Adipocyte (in vitro differentiated cells): ENCODE measurements around the gene RYR2.

Source experiments
- DNase-seq: peaks from one replicate; pipeline ENCODE4 v3.0.0-alpha.2; 2015; ENCODE audit warnings: low read depth
- H3K27me3 ChIP-seq: replicated peaks from 2 replicates; pipeline ENCODE4 v1.7.0; 2013; ENCODE audit warnings: mild to moderate bottlenecking, low read length, moderate library complexity; ENCODE audit not compliant: control insufficient read depth, insufficient read depth
- H3K36me3 ChIP-seq: 2 replicates; pipeline ENCODE4 v1.7.0; 2013; ENCODE audit warnings: low read length, mild to moderate bottlenecking, moderate library complexity; ENCODE audit not compliant: control insufficient read depth, insufficient read depth, severe bottlenecking
- H3K4me1 ChIP-seq: 2 replicates; pipeline ENCODE4 v1.7.0; 2013; ENCODE audit warnings: mild to moderate bottlenecking, low read length, moderate library complexity; ENCODE audit not compliant: control insufficient read depth, insufficient read depth
- H3K4me3 ChIP-seq: 2 replicates; pipeline ENCODE4 v1.7.0; 2013; ENCODE audit warnings: mild to moderate bottlenecking, low read length, moderate library complexity
- H3K9ac ChIP-seq: 2 replicates; pipeline ENCODE4 v1.7.0; 2013; ENCODE audit warnings: mild to moderate bottlenecking, low read length, moderate library complexity
- H3K9me3 ChIP-seq: 2 replicates; pipeline ENCODE4 v1.7.0; 2013; ENCODE audit warnings: mild to moderate bottlenecking, low read length, moderate library complexity; ENCODE audit not compliant: control insufficient read depth

RYR2 gene

DNA sequence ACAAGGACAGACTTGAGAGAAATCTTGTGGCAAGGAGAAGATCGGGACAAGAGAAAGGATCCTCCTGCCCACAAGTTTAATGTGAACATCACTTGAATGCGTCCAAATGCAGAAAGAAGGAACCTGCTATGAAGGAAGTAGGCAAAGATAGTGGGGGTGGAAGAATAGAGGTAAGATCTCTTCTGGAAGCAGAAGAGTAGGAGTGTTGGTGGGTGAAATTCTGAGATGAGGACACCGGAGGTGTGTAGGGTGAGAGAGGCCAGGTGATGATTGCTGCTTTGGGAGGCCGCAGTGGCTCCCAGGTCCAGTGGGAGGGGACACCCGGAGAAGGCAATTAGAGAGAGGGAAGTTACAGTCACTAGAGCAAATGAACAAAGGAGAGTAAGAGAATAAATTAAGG lies 6.8 kb downstream of the RYR2 start:
- H3K9me3 ChIP-seq, result no peaks in the 10 kb centered on the region
- peaks cover 16% of the 10 kb centered on the region for H3K27me3 ChIP-seq
- no peaks in the 10 kb centered on the region for H3K36me3 ChIP-seq
- H3K4me3 ChIP-seq, result no peak overlapping the region
- H3K4me1 ChIP-seq, result no peaks in the 10 kb centered on the region
- no peak for DNase-seq
- H3K9ac ChIP-seq, result no peak overlapping the region

DNA sequence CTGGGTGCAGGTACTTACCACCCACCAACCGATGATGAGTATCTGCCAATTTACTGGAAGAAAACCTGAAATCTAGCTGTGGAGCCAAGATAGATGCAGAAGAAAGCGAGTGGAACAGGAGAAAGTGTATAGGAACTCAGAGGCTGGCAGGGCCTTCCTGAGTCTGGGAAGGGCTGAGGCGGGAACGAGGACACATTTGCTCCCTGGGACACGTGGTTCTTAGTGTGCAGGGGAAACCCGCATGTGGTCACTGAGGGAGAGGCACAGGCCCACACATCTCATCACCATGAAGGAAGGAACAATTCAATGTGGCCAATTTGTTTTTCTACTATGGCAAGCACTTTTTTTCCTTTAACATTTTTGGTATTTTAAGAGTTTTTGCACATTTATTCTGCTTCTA lies 8.2 kb downstream of the RYR2 start:
- H3K4me3 ChIP-seq, result no peak overlapping the region
- DNase-seq, result no peak
- H3K36me3 ChIP-seq, result no peaks in the 10 kb centered on the region
- peaks cover 2% of the 10 kb centered on the region for H3K27me3 ChIP-seq
- H3K9ac ChIP-seq, result no peak overlapping the region
- H3K9me3 ChIP-seq, result no peaks in the 10 kb centered on the region
- H3K4me1 ChIP-seq, result no peaks in the 10 kb centered on the region

DNA sequence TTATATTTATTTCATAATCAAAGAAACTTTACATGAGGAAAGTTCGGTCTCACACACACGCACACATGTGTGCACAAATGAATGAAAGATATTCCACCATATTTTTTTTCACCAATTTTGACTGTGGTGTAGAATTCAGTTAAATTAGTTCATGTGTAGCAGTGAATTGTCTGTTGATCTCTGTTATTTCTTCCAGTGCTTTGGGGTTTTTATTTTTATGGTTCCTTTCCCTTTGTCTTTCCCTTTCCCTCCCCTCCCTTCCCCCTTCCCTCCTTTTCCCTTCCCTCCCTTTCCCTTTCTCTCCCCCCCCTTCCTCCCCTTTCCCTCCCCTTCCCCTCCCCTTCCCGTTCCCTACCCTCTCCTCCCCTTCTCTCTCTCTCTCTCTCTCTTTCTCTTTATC lies 8.9 kb downstream of the RYR2 start:
- Histone ChIP-seq H3K9ac (no peak overlapping the region), H3K4me3 (no peak overlapping the region), H3K27me3 (no peaks in the 10 kb centered on the region), H3K4me1 (no peaks in the 10 kb centered on the region), H3K36me3 (no peaks in the 10 kb centered on the region), H3K9me3 (no peaks in the 10 kb centered on the region)
- DNase-seq, result no peak

DNA sequence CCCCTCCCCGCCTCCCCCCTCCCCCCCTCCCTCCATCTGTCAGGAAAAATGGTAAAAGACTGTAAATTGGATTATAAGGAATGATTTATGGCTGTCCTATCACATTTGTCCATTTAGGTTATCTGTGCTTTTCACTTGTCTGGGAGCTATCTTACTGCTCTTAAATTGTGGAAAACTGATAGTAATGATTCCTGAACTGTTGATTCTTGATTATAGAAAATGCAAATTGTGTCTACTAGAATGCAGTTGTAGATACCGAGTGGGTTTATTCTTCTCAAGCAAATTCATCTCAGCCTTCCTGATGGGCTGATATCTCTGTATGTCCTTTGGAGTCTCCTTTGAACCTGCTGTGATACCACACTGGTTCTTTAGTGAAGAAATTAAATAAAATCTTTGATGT lies 12.3 kb downstream of the RYR2 start:
- Histone ChIP-seq H3K4me3 (no peak overlapping the region), H3K27me3 (no peaks in the 10 kb centered on the region)
- DNase-seq, result no peak

DNA sequence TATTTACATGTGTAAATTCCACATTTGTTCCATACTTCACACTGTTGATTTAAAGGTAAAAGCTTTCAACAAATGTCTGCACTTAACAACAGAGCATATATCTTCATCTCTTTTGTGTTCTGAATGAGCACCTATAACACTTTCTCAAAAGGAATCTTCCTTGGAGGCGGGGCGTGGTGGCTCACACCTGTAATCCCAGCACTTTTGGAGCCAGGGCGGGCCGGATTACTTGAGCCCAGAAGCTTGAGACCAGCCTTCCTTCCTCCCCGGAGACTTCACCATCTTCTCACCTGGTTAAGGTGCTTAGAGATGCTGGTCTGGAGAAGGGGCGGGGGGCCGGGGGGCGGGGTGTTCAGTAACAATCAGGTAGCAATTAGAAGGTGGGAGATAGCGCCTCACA lies 16.5 kb downstream of the RYR2 start:
- no peaks in the 10 kb centered on the region for H3K27me3 ChIP-seq
- H3K36me3 ChIP-seq, result no peaks in the 10 kb centered on the region
- DNase-seq, result no peak
- peaks cover 4% of the 10 kb centered on the region for H3K9me3 ChIP-seq
- no peaks in the 10 kb centered on the region for H3K4me1 ChIP-seq
- H3K9ac ChIP-seq, result no peak overlapping the region
- no peak overlapping the region for H3K4me3 ChIP-seq

More for the DNA sequence above, 12.3 kb downstream of the RYR2 start:
- H3K9me3 ChIP-seq, result no peaks in the 10 kb centered on the region
- H3K36me3 ChIP-seq, result no peaks in the 10 kb centered on the region
- H3K9ac ChIP-seq, result no peak overlapping the region
- H3K4me1 ChIP-seq, result no peaks in the 10 kb centered on the region

DNA sequence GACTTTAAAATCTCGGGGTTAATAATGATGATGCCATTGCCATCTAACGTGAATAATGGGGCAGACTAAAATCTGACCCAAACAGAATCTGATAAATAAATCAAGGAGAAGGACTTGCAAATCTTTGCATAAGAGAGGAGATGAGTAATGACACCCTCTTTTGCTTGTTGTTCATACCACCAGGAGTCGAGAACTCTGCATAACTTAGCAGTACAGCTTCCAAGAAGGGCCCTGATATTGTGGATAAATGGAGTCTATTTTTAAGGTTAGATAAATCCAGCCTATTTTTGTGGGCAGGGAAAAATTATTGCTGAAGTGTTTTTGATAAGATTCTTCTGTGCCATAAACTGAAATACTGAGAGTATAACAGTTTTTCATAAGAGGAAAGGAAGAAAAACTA lies 17.3 kb downstream of the RYR2 start:
- H3K4me3 ChIP-seq, result no peak overlapping the region
- H3K9ac ChIP-seq, result no peak overlapping the region
- no peaks in the 10 kb centered on the region for H3K36me3 ChIP-seq
- no peak for DNase-seq
- no peaks in the 10 kb centered on the region for H3K27me3 ChIP-seq
- H3K4me1 ChIP-seq, result no peaks in the 10 kb centered on the region
- H3K9me3 ChIP-seq, result peaks cover 4% of the 10 kb centered on the region

DNA sequence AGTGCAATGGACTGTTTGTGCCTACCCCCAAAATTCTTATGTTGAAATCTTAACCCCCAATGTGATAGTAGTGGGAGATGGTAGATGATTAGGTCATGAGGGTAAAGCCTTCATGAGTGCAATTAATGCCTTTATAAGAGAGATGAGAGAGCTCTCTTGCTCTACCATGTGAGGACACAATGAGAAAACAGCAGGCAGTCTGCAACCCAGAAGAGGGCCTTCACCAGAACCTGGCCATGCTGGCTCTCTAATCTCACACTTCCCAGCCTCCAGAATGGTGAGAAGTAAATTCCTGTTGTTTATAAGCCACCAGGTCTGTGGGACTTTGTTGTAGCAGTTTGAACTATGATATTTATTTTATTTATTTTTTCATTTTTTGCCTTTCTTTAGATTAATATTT lies 21.0 kb downstream of the RYR2 start:
- Histone ChIP-seq H3K9me3 (peaks cover 4% of the 10 kb centered on the region), H3K4me3 (no peak overlapping the region), H3K27me3 (no peaks in the 10 kb centered on the region), H3K4me1 (no peaks in the 10 kb centered on the region), H3K36me3 (no peaks in the 10 kb centered on the region), H3K9ac (no peak overlapping the region)
- DNase-seq, result no peak

DNA sequence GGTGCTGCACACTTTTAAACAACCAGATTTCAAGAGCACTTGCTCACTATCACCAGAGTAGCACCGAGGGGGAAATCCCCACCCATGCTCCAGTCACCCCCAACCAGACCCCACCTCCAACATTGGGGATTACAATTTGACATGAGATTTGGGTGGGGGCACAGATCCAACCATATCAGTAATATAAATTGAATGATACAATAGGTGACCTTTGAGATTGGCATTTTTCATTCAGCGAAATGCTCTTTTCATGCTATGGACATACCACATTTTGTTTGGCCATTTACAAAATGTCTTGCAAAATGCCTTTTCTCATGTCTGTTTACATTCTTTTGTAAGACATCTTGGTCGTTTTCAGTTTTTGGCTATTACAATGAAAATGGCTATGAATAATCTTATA lies 23.9 kb downstream of the RYR2 start:
- H3K4me3 ChIP-seq, result no peak overlapping the region
- no peaks in the 10 kb centered on the region for H3K4me1 ChIP-seq
- no peaks in the 10 kb centered on the region for H3K27me3 ChIP-seq
- DNase-seq, result no peak
- peaks cover 4% of the 10 kb centered on the region for H3K9me3 ChIP-seq
- H3K36me3 ChIP-seq, result no peaks in the 10 kb centered on the region
- no peak overlapping the region for H3K9ac ChIP-seq

DNA sequence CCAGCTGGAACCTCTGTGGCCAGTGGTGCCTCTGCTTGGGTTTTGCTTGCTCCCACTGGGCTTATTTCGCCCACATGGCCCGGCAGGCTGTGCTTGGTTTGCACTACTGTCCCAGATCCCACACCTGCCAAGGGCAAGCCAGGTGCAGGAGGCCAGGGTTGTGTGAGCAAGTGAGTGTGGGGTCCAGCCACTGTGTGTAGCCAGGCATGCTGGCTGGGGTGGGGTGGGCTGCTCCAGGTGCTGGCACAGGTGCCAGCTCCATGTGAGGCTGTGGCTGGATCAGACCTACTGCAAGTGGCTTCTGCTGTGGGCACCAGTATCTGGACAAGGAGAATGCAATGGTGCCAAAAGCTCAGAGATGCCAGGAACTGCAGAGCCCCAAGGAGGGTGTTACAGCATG lies 28.5 kb downstream of the RYR2 start:
- H3K9ac ChIP-seq, result no peak overlapping the region
- no peaks in the 10 kb centered on the region for H3K9me3 ChIP-seq
- no peak for DNase-seq
- H3K4me1 ChIP-seq, result no peaks in the 10 kb centered on the region
- no peaks in the 10 kb centered on the region for H3K27me3 ChIP-seq
- H3K4me3 ChIP-seq, result no peak overlapping the region
- H3K36me3 ChIP-seq, result no peaks in the 10 kb centered on the region

DNA sequence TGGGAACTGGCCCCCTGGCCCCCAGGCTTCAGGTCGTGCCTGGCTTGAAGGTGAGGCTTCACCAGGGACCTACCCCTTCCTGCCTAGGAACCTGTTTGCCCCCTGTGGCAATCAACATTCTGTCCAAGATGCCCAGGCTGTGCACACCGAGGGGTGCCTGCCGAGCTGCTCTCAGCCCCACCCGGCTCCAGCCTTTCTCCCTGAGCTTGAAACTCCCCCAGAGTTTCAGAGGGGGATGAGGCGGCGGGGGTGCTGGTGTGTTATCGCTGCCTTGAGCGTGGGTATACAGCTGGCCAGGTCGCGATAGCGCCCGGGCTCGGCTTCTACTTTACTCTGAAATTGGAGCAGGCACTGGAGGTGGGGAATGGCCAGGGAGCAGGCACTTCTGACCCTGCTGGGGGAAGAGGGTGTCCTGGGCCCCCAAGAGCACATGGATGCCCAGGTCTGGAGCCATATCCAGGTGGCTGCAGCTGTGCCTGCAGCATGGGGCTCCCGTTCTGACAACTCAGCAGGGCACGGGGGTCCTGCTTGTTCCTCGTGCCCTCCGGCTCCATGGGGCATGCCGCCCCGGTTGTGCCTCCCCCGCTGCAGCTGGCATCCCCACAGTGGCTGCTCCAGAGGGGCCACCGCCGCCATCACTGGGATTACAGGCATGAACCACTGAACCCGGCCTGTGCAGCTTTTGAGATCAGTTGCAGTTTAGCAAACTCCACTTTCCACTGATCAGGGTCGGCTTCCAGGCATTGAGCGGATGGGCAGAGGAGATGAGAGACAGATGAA lies 29.8 kb downstream of the RYR2 start:
- H3K9ac ChIP-seq, result no peak overlapping the region
- DNase-seq, result no peak
- H3K36me3 ChIP-seq, result no peaks in the 10 kb centered on the region
- no peaks in the 10 kb centered on the region for H3K4me1 ChIP-seq
- H3K9me3 ChIP-seq, result no peaks in the 10 kb centered on the region
- H3K4me3 ChIP-seq, result no peak overlapping the region
- no peaks in the 10 kb centered on the region for H3K27me3 ChIP-seq

DNA sequence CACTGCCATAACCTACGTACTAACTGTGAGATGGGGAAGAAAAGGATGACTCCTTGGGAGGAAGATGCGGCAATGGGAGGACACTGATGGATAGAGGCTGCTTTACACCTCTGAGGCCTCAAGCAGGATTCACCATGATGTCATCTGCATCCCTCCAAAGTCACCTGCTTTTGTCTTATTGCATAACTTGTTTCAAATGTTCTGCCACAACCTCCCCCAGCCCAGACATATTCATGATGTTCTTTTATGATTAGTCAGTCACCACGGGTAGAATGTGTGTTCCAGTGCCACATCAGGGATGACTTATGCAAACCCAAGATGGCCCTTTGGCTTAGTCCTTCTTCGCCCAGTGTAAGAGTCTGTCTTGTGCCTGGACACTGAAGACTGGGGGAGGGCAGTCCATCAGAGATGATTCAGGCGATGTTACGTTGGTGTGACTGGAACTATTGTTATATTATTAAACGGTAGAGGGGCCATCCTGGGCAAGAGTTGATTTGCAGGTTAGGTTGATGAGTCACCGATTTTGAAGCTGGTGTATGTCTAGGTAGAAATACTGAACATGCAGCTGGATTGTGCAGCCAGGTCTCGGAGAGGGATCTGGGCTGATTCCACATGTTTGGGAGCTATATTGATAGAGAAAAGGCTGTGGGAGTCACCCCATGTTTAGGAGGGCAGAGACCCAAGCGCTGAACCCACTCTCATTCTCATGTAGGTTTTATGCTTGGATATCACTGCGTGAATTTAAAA lies 32.6 kb downstream of the RYR2 start:
- no peak overlapping the region for H3K9ac ChIP-seq
- no peaks in the 10 kb centered on the region for H3K4me1 ChIP-seq
- H3K36me3 ChIP-seq, result no peaks in the 10 kb centered on the region
- no peak for DNase-seq
- no peaks in the 10 kb centered on the region for H3K9me3 ChIP-seq
- H3K4me3 ChIP-seq, result no peak overlapping the region
- H3K27me3 ChIP-seq, result no peaks in the 10 kb centered on the region
